SK-N-SH (cell line): ENCODE measurements around the gene SPG11. TPM values are rescaled to one million over a fixed set of nuclear protein-coding genes. Genes with fewer than 3 reads are reported as not detected.
"Not testable (repeated sequence)": the region's sequence is repeated elsewhere in the genome, so short reads cannot be mapped to it uniquely, and the experiment has no call there.

Experiments
- CTCF ChIA-PET: fragments of 300-600, 350-600 bp; formaldehyde crosslinking; extraction: SDS; loops from one replicate; lab custom pipeline; 2021; lab: Yijun Ruan, JAX
- POLR2A ChIA-PET: fragments of 350-600 bp; sonication (Branson Sonifier 250); formaldehyde crosslinking; extraction: SDS; loops from one replicate; lab custom pipeline; 2020; ENCODE audit warnings: antibody characterized with exemption, inconsistent platforms; lab: Yijun Ruan, JAX
- DNase-seq: peaks from one replicate; pipeline ENCODE4 v3.0.0; 2012
- H2AFZ ChIP-seq: fragments of 200-600 bp; sonication (generic); 2 replicates; pipeline ENCODE4 v1.8.1; 2016; ENCODE audit warnings: antibody characterized with exemption, mild to moderate bottlenecking, low read depth
- H3F3A ChIP-seq: fragments of 200-600 bp; sonication (generic); replicated peaks from 2 replicates; pipeline ENCODE3; 2016; ENCODE audit warnings: antibody characterized with exemption, mild to moderate bottlenecking; ENCODE audit not compliant: insufficient read depth
- H3K27ac ChIP-seq, 2 experiments: fragments of 200-500 bp in 1 of 2; fragments of 200-600 bp in 1 of 2; sonication (Bioruptor generic) in 1 of 2; sonication (generic), shearing (Covaris generic) in 1 of 2; 2 replicates each; pipeline versions ENCODE4 v1.5.1 to v1.6.1; 2014 to 2016; ENCODE audit warnings: low read depth in 2 of 2, inconsistent platforms in 1 of 2, low read length in 1 of 2, mild to moderate bottlenecking in 1 of 2, mixed read lengths in 1 of 2
- H3K27me3 ChIP-seq: fragments of 200-600 bp; sonication (generic), shearing (Covaris generic); 2 replicates; pipeline ENCODE4 v1.6.1; 2016; ENCODE audit warnings: mixed run types; ENCODE audit not compliant: insufficient read depth
- H3K36me3 ChIP-seq, 2 experiments: fragments of 200-500 bp in 1 of 2; fragments of 200-600 bp in 1 of 2; sonication (Bioruptor generic) in 1 of 2; sonication (generic) in 1 of 2; replicated peaks in 1 of 2; 2 replicates each; pipeline versions ENCODE3 to v1.5.1; 2014 to 2016; ENCODE audit warnings: low read length in 1 of 2, mild to moderate bottlenecking in 1 of 2; ENCODE audit not compliant: insufficient read depth in 2 of 2, control insufficient read depth in 1 of 2
- H3K4me1 ChIP-seq, 2 experiments: fragments of 200-500 bp in 1 of 2; fragments of 200-600 bp in 1 of 2; sonication (Bioruptor generic) in 1 of 2; sonication (generic), shearing (Covaris generic) in 1 of 2; 2 replicates each; pipeline versions ENCODE4 v1.5.1 to v1.6.1; 2014 to 2016; ENCODE audit warnings: low read depth in 1 of 2, low read length in 1 of 2, mixed run types in 1 of 2; ENCODE audit not compliant: insufficient read depth in 2 of 2, control insufficient read depth in 1 of 2
- H3K4me2 ChIP-seq: fragments of 200-600 bp; sonication (generic), shearing (Covaris generic); 2 replicates; pipeline ENCODE4 v1.6.1; 2017; ENCODE audit warnings: mixed run types
- H3K4me3 ChIP-seq, 2 experiments: fragments of 200-500 bp in 1 of 2; fragments of 200-600 bp in 1 of 2; sonication (Bioruptor generic) in 1 of 2; sonication (generic), shearing (Covaris generic) in 1 of 2; 2 replicates each; pipeline versions ENCODE4 v1.5.1 to v1.8.1; 2014 to 2016; ENCODE audit warnings: low read depth in 2 of 2, inconsistent platforms in 1 of 2, low read length in 1 of 2, mild to moderate bottlenecking in 1 of 2, mixed read lengths in 1 of 2, moderate library complexity in 1 of 2
- H3K79me2 ChIP-seq: fragments of 200-600 bp; sonication (generic); 2 replicates; pipeline ENCODE4 v1.8.1; 2017; ENCODE audit warnings: mild to moderate bottlenecking; ENCODE audit not compliant: insufficient read depth
- H3K9ac ChIP-seq: fragments of 200-600 bp; sonication (generic); 2 replicates; pipeline ENCODE4 v1.6.1; 2017; ENCODE audit warnings: mixed run types
- H3K9me2 ChIP-seq: fragments of 200-600 bp; sonication (generic); 2 replicates; pipeline ENCODE4 v1.6.1; 2017; ENCODE audit warnings: mixed run types
- H3K9me3 ChIP-seq: fragments of 200-600 bp; sonication (generic); 2 replicates; pipeline ENCODE4 v1.6.1; 2017; ENCODE audit warnings: mixed run types, mild to moderate bottlenecking, moderate library complexity
- H4K20me1 ChIP-seq: fragments of 200-600 bp; sonication (generic); 2 replicates; pipeline ENCODE4 v1.6.1; 2017; ENCODE audit warnings: mild to moderate bottlenecking, mixed run types; ENCODE audit not compliant: insufficient read depth
- EP300 ChIP-seq, 2 experiments: IDR thresholded peaks; 2 replicates each; pipeline versions ENCODE4 v1.4.0 to v1.6.1; 2012; ENCODE audit warnings: borderline replicate concordance in 1 of 2, low read depth in 1 of 2, low read length in 1 of 2
- FOXJ3 ChIP-seq: sonication (generic); formaldehyde crosslinking; IDR thresholded peaks from 2 replicates; pipeline ENCODE4 v1.5.1; 2020; ENCODE audit warnings: mild to moderate bottlenecking, missing genetic modification reagents
- FOXM1 ChIP-seq: IDR thresholded peaks from 2 replicates; pipeline ENCODE4 v1.4.0; 2012; ENCODE audit warnings: low read depth, mild to moderate bottlenecking
- GABPA ChIP-seq: IDR thresholded peaks from 2 replicates; pipeline ENCODE4 v1.4.0; 2012; ENCODE audit warnings: low read depth, mild to moderate bottlenecking
- MEF2A ChIP-seq: IDR thresholded peaks from 2 replicates; pipeline ENCODE4 v1.4.0; 2012; ENCODE audit warnings: low read depth, borderline replicate concordance
- RAD21 ChIP-seq: IDR thresholded peaks from 2 replicates; pipeline ENCODE4 v1.6.1; 2012; ENCODE audit warnings: mild to moderate bottlenecking, low read length
- RCOR1 ChIP-seq: fragments of 150-350 bp; IDR thresholded peaks from 2 replicates; pipeline ENCODE4 v1.6.1; 2017; ENCODE audit warnings: antibody characterized with exemption, low read length
- RFX5 ChIP-seq: IDR thresholded peaks from 2 replicates; pipeline ENCODE4 v1.6.1; 2012; ENCODE audit warnings: mild to moderate bottlenecking, improper control_type of control experiment, low read length
- RXRA ChIP-seq: IDR thresholded peaks from 2 replicates; pipeline ENCODE4 v1.4.0; 2012; ENCODE audit warnings: low read depth, mild to moderate bottlenecking, borderline replicate concordance
- SIN3A ChIP-seq: IDR thresholded peaks from 2 replicates; pipeline ENCODE4 v1.6.1; 2012; ENCODE audit warnings: low read depth, mild to moderate bottlenecking, low read length, moderate library complexity, borderline replicate concordance
- TCF12 ChIP-seq: IDR thresholded peaks from 2 replicates; pipeline ENCODE4 v1.4.0; 2012
- TEAD4 ChIP-seq: IDR thresholded peaks from 2 replicates; pipeline ENCODE4 v1.4.0; 2012; ENCODE audit warnings: mild to moderate bottlenecking, borderline replicate concordance; ENCODE audit not compliant: insufficient read depth
- USF1 ChIP-seq: IDR thresholded peaks from 2 replicates; pipeline ENCODE4 v1.4.0; 2012; ENCODE audit warnings: low read depth, borderline replicate concordance
- ZBTB33 ChIP-seq: IDR thresholded peaks from 2 replicates; pipeline ENCODE4 v1.4.0; 2012; ENCODE audit warnings: low read depth, borderline replicate concordance
- WGBS: methylation state at CpG from one replicate; pipeline ENCODE4 v1.1.6; 2017; ENCODE audit warnings: low lambda C conversion rate; 5-methylcytosine and 5-hydroxymethylcytosine counted together
- polyA plus RNA-seq, 3 experiments: library from polyadenylated mRNA; depleted of rRNA; stranded (reverse); fragments of >200 nt; gene quantifications; 2 replicates each; pipeline ENCODE4 v1.2.3, GENCODE V29; 2012
- TF ChIP-seq, protein P1 (sequence below): fragments of 150-350 bp; IDR thresholded peaks from 2 replicates; pipeline ENCODE4 v1.6.1; 2016; ENCODE audit warnings: mild to moderate bottlenecking, low read depth, low read length

Gene SPG11
- polyA plus RNA-seq, 1 of the 3 experiments (the other 2 are of a cell fraction) = 36.3 TPM

DNA sequence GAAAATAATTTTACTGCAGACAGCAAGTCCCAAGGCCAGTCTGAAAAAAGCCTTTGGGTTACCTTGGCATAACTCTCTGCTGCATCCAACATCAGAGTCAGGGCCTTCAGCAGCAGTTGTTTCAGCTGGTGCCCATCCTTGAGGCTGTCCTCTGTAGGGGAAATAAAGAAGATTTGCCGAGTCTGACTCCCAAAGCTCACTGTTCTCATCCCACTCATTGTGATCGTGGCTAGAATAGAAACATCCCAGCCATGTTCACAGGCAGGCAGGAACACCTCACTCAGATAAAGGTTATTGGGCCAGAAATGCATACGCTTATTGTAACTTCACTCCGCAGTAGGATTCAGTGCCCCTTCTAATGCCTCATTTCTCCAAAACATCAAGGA is 97.3 kb downstream of the SPG11 start:
- Histone ChIP-seq H2AFZ (no peak overlapping the region), H3K36me3 (peaks cover 64 to 68% of the 10 kb centered on the region in 2 experiments)
- POLR2A ChIA-PET = no interaction called here
- no peak for TF ChIP-seq TEAD4
- no peak for TF ChIP-seq TCF12
- TF ChIP-seq ZBTB33 = no peak
- TF ChIP-seq, protein P1, sequence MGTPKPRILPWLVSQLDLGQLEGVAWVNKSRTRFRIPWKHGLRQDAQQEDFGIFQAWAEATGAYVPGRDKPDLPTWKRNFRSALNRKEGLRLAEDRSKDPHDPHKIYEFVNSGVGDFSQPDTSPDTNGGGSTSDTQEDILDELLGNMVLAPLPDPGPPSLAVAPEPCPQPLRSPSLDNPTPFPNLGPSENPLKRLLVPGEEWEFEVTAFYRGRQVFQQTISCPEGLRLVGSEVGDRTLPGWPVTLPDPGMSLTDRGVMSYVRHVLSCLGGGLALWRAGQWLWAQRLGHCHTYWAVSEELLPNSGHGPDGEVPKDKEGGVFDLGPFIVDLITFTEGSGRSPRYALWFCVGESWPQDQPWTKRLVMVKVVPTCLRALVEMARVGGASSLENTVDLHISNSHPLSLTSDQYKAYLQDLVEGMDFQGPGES = no peak
- TF ChIP-seq RAD21 = no peak
- no peak for TF ChIP-seq FOXJ3 (CRISPR knock-in tag)
- TF ChIP-seq EP300 (IDR thresholded peaks at IDR 0.05; ENCODE audit: borderline replicate concordance in 1 of 2, low read depth in 1 of 2, low read length in 1 of 2) = no peak
- TF ChIP-seq MEF2A = no peak
- TF ChIP-seq FOXM1 = no peak
- TF ChIP-seq, all 33 proteins: peak for 0
- Histone ChIP-seq H3K79me2 (no peaks in the 10 kb centered on the region), H3K27me3 (no peaks in the 10 kb centered on the region), H3K4me1 (no peaks in the 10 kb centered on the region), H3K9me2 (no peaks in the 10 kb centered on the region), H3K4me3 (no peak overlapping the region), H3F3A (peaks cover 29% of the 10 kb centered on the region), H3K27ac (no peak overlapping the region), H3K9ac (no peak overlapping the region), H3K9me3 (no peaks in the 10 kb centered on the region), H3K4me2 (no peak overlapping the region), H4K20me1 (no peaks in the 10 kb centered on the region)
- CTCF ChIA-PET = interaction anchor here (5.5 kb wide), 1 partner anchor 13 kb away, joined by 40 read pairs; no protein-coding TSS in a partner anchor
- no peak for DNase-seq
- WGBS = 98% methylated on average over 4 of the region's 4 CpGs

DNA sequence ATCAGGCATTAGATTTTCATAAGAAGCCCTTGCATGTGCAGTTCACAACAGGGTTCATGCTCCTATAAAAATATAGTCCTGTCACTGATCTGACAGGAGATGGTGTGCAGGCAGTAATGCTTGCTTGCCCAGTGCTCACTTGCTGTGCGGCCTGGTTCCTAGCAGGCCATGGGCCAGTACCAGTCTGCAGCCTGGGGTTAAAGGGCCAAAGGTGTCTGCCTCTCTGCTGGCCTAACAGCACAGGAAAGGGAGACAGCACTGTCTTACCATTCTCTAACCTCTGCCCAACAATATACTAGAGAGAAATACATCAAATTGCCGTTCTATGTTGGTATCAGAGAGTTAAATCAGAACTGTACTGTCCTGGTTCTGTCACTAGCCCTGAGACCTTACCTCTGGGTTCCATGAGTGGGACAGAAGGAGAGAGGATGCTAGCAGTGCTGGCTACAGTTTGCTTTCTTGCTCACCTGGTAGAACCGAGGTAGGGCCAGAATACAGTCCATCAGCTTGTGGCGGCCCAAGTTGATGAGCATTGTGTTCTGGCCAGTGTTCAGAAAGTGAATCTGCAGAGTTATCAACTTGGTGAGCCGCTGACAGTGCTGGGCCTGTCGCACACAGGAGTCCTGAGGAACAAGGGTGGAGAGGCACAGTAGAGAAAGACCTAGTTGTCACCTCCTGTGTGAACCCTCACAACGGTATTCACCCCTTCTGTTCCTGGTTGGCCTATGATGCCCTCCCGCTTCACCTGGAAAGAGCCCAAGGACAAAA is 97.9 kb downstream of the SPG11 start:
- peaks cover 67 to 71% of the 10 kb centered on the region in 2 experiments for H3K36me3 ChIP-seq
- ChIA-PET CTCF (interaction anchor here (5.5 kb wide), 1 partner anchor 14 kb away, joined by 40 read pairs; no protein-coding TSS in a partner anchor), POLR2A (no interaction called here)
- no peaks in the 10 kb centered on the region for H3K9me3 ChIP-seq
- no peak overlapping the region for H3K4me2 ChIP-seq
- no peaks in the 10 kb centered on the region for H3K27me3 ChIP-seq
- peak overlapping the region in 1 of 2 experiments; percentile 8; a peak in 1 of 4 replicates for H3K4me3 ChIP-seq
- H3K9ac ChIP-seq = no peak overlapping the region
- H4K20me1 ChIP-seq = no peaks in the 10 kb centered on the region
- H3K4me1 ChIP-seq = no peaks in the 10 kb centered on the region
- H3K27ac ChIP-seq = no peak overlapping the region
- DNase-seq = no peak
- TF ChIP-seq RCOR1 (no peak), TCF12 (no peak), RXRA (no peak), SIN3A (no peak), RFX5 (no peak), USF1 (no peak), GABPA (no peak)
- TF ChIP-seq, all 33 proteins: peak for 0
- H3K79me2 ChIP-seq = no peaks in the 10 kb centered on the region
- no peak overlapping the region for H2AFZ ChIP-seq
- H3K9me2 ChIP-seq = no peaks in the 10 kb centered on the region
- H3F3A ChIP-seq = peaks cover 29% of the 10 kb centered on the region
- WGBS = 99% methylated on average over 8 of the region's 8 CpGs

GRCh38 chr15:44560926-44561325 is 102.5 kb downstream of the SPG11 start:
- H3K79me2 ChIP-seq = peaks cover 15% of the 10 kb centered on the region; the same call in 1 of the 2 replicates
- H3K9me2 ChIP-seq, H3K4me2 ChIP-seq, H3K9ac ChIP-seq, POLR2A ChIA-PET, H4K20me1 ChIP-seq, H2AFZ ChIP-seq, H3K4me3 ChIP-seq, H3K9me3 ChIP-seq, DNase-seq, H3K4me1 ChIP-seq, H3K27ac ChIP-seq, H3K27me3 ChIP-seq: not testable (repeated sequence)
- CTCF ChIA-PET = interaction anchor here (1.8 kb wide), 1 partner anchor 18 kb away, joined by 6 read pairs; no protein-coding TSS in a partner anchor
- H3F3A ChIP-seq = peaks cover 14% of the 10 kb centered on the region
- peaks cover 77 to 80% of the 10 kb centered on the region in 2 experiments for H3K36me3 ChIP-seq
